ENCODE results near the gene TRIM71. TPM values are rescaled to one million over a fixed set of nuclear protein-coding genes. Genes with fewer than 3 reads are reported as not detected.

Gene TRIM71
- total RNA-seq, 1 experiment from 2014 or later: 0.17 TPM

GRCh38 chr3:32877598-32877997 lies 59.8 kb downstream of the TRIM71 start (continued):
- TF ChIP-seq EGR1 (IDR thresholded peaks at IDR 0.05; ENCODE audit: low read depth) (no peak), EZH2 (IDR thresholded peaks at IDR 0.05) (no peak), ELF1 (IDR thresholded peaks at IDR 0.05; ENCODE audit: borderline replicate concordance, low read depth) (no peak), FOSL1 (IDR thresholded peaks at IDR 0.05; ENCODE audit: low read depth) (no peak), SIN3A (IDR thresholded peaks at IDR 0.05; ENCODE audit: low read depth) (no peak)

GRCh38 chr3:32880225-32880624 lies 62.4 kb downstream of the TRIM71 start:
- H3K4me2 ChIP-seq (ENCODE audit: low read length): no peak overlapping the region
- no peaks in the 10 kb centered on the region for H3K36me3 ChIP-seq (ENCODE audit: control insufficient read depth in 1 of 2, insufficient read depth in 2 of 2, low read length in 2 of 2)
- no peaks in the 10 kb centered on the region for H3K9me3 ChIP-seq (ENCODE audit: control insufficient read depth in 1 of 2, insufficient read depth in 1 of 2, low read depth in 1 of 2, low read length in 2 of 2)
- peaks cover 15 to 19% of the 10 kb centered on the region in 2 experiments for H3K4me1 ChIP-seq (ENCODE audit: control insufficient read depth in 1 of 2, insufficient read depth in 2 of 2, low read length in 2 of 2)
- H3K79me2 ChIP-seq (ENCODE audit: insufficient read depth, low read length): no peaks in the 10 kb centered on the region
- intact Hi-C loops (cut with micrococcal nuclease): no loop called here
- no peaks in the 10 kb centered on the region for H3K27me3 ChIP-seq (ENCODE audit: insufficient read depth, low read length)
- H3K27ac ChIP-seq (ENCODE audit: low read depth, low read length): no peak overlapping the region
- no peak overlapping the region for H2AFZ ChIP-seq (ENCODE audit: low read depth, low read length, poor library complexity, severe bottlenecking)
- ChIA-PET POLR2A (no interaction called here), CTCF (no interaction called here), RAD21 (ENCODE audit: low non-redundant PET in 1 of 2, low total read pairs in 2 of 2, uncharacterized antibody in 2 of 2, unreplicated experiment in 2 of 2) (no interaction called here)
- no peak overlapping the region for H3K9ac ChIP-seq (ENCODE audit: low read length)
- DNase-seq (ENCODE audit: low read depth, low spot score) (no peak), ATAC-seq (no peak)
- no peak overlapping the region for H3K4me3 ChIP-seq (replicated peaks in 1 of 2; ENCODE audit: low read depth in 1 of 2, low read length in 2 of 2)
- TF ChIP-seq CEBPB (IDR thresholded peaks at IDR 0.05; ENCODE audit: low read depth): no peak
- TF ChIP-seq ZNF274 (IDR thresholded peaks at IDR 0.05; ENCODE audit: low read depth, low read length): no peak
- no peak for TF ChIP-seq POLR2AphosphoS5 (IDR thresholded peaks at IDR 0.05; ENCODE audit: low read depth, low read length)
- no peak for TF ChIP-seq YY1 (IDR thresholded peaks at IDR 0.05; ENCODE audit: extremely low read depth, insufficient replicate concordance, low read depth, low read length)
- TF ChIP-seq CTCF (IDR thresholded peaks at IDR 0.05 in 2 of 3, conservative IDR thresholded peaks at IDR 0.05 in 1 of 3; ENCODE audit: borderline replicate concordance in 1 of 3, insufficient read depth in 1 of 3, low read depth in 2 of 3, low read length in 2 of 3): no peak
- TF ChIP-seq RAD21 (IDR thresholded peaks at IDR 0.05; ENCODE audit: low read depth): no peak
- TF ChIP-seq MAX (IDR thresholded peaks at IDR 0.05): no peak
- no peak for TF ChIP-seq EZH2 (IDR thresholded peaks at IDR 0.05)
- no peak for TF ChIP-seq ATF3 (IDR thresholded peaks at IDR 0.05)
- no peak for TF ChIP-seq ZFX (IDR thresholded peaks at IDR 0.05)
- TF ChIP-seq SRF (IDR thresholded peaks at IDR 0.05; ENCODE audit: low read depth): no peak
- no peak for TF ChIP-seq POLR2A (IDR thresholded peaks at IDR 0.05; ENCODE audit: borderline replicate concordance, extremely low read depth, insufficient read depth, insufficient read length)
- H3K9me2 ChIP-seq (ENCODE audit: insufficient read depth): no peaks in the 10 kb centered on the region
- H4K20me1 ChIP-seq (ENCODE audit: insufficient read depth): no peaks in the 10 kb centered on the region
- no TSS peak for BruUV-seq (replicated peaks)

Measured in HCT116 (cell line).